Stimulated activated CD8-positive, alpha-beta memory T cell treated with anti-CD3 and anti-CD28 coated beads, Interleukin-15, amount 100 ng/mL, for 24 hours (primary cell): ENCODE data around the gene MBD6.

Source experiments
- DNase-seq: peaks from one replicate; pipeline ENCODE4 v3.0.0-alpha.2; 2020; ENCODE audit warnings: low read depth

Gene MBD6

DNA sequence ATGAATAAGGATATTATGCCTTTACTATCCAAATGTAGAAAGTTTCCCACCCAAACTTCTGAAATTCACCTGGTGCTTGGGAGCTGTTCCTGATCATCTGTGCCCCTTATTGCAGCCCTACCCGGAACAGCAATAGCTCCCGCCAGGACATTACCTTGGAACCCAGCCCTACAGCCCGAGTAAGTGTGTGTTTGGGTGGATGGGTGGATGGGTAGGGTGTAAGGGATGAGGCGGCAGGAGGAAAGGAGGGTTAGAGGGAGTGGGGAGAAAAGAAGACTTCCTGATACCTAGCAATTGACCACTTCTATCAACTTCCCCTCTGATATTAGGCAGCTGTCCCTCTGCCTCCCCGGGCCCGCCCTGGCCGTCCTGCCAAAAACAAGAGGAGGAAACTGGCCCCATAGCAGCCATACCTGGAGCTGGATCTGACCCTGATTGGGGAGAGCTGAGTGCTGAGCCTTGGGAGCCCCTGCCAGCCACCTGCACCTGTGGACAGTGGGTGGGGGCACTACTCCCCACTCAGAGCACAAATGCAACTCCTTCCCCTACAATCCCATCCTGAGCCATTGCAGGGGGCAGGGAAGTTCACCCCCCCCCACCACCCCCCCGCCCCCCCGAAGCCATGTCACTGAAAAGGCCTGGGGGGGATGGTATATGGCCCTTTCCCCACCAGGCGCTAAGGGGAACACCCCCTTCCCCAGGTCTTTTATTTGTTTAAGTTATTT, 6.4 kb downstream of the MBD6 start:
- DNase-seq: no peak

- DNase-seq: no peak
These were observed 7.2 kb downstream of the MBD6 start for GRCh38 chr12:57529831-57530230.

GRCh38 chr12:57530396-57531142, 7.9 kb downstream of the MBD6 start:
- DNase-seq: no peak

GRCh38 chr12:57531836-57532235, 9.2 kb downstream of the MBD6 start:
- no peak for DNase-seq

GRCh38 chr12:57533108-57533507, 10.5 kb downstream of the MBD6 start:
- DNase-seq: no peak

DNA sequence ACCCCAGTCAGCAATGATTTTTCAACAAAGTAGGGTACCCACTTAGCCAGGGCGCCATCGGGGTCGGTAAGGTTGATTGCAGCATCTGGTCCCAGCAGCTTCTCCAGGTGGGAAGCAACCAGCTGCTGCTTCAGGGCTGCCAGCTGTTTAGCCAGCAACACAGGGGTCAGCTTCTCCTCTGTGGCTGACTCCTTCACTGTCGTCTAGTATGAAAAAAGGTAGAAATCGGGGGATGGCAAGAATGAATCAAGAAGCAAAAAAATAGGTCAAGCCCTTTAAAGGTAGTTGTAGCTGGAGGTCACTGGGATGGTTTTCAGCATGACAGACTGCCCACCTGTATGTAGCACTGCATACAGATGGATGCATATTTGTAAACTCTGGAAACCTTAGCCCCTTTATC, 11.6 kb downstream of the MBD6 start:
- no peak for DNase-seq

DNA sequence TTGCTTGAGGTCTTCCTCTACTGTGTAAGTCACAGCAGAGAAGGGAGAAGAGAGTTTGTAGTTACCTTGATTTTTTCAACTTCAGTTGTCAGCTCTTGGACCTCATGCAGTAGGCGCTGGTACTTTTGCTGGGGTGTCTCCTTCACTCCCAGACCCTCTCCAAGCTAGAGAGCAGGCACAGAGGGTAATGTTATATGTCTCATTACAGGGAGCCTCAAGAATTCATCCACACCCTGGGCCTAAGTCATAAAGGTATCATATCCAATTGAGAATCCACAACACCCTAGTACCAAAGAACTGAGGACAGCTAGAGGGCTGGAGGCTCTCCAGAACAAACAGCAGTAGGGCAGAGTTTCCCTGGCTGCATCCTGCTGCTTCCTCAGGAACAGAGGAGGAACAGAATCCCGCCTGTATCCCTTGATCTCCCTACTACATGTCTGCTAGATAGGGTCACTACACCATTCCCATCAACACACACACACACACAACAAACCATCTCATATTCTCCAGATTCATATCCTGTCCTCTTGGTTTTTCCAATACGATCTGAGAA, 12.4 kb downstream of the MBD6 start:
- DNase-seq: no peak

- DNase-seq: no peak
These were observed 13.4 kb downstream of the MBD6 start for GRCh38 chr12:57535764-57536596.

DNA sequence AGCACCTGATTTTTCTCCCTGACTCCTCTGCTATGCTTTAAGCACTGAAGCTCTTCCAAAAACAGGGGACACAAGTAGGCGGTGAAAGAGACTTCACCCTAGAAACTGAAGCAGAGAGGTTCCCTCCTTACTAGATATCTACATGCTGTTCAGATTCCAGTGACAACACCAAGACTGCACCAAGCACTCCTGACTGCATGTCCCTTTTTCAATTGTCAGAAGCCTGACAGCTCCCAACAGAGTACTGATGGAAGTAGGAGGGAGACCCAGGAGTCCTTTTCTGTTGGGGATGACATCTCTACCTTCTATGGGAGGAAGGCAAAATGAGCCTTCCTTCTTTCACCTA, 13.9 kb downstream of the MBD6 start:
- no peak for DNase-seq

DNA sequence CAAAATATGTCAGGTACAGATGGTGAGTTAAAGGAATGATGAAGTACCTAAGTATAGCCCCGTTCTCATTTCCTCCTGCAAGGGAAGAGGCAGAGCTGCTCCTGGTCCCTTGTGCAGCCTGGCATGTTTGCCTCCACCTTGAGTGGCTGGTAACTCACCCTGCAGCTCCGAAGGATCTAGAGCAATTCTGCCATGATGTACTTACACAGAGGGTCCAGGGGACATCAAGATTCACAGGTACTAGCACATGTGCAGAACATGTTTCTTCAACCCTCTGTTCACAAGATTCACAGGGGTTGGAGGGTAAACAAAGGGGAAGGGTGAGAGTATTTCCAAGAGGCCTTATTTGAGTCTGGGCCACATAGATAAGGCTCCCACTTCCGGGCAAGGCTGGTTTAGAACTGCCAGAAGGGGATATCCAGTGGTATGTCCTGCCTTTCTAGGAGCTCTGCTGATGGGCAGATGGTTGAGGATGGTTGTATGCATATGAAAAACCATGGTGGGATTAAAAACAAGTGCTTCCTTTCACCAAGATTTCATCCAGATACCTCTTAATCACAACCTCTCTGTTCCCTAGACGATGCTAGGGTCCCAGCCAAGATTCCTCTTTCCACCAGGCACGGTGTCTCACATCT, 16.6 kb downstream of the MBD6 start:
- no peak for DNase-seq

GRCh38 chr12:57541001-57541400, 18.4 kb downstream of the MBD6 start:
- no peak for DNase-seq

- no peak for DNase-seq
These were observed 19.1 kb downstream of the MBD6 start for GRCh38 chr12:57541717-57542116.

DNA sequence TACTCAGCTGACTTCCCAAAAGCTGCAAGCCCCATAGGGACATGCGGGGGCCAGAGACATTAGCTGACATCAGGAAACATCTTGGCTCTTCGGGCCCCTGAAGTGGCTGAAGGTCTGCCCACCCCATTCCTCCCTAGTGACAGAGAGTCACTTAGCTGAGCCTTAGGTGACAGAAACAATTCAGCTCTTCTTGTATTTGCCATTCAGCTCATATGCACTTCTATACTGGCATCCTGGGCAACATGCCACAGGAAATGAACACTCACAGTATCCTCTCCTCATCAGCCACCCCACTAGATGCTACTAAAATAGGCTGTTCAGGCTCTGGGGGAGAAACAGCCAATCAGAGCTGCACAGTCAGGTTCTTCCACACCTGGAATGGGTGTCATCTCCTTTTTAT, 21.0 kb downstream of the MBD6 start:
- DNase-seq: no peak

- DNase-seq: no peak
These were observed 23.3 kb downstream of the MBD6 start for GRCh38 chr12:57545809-57546437.

- peak; percentile 65 for DNase-seq
These were observed 24.0 kb downstream of the MBD6 start, which contains the start of gene DCTN2 for GRCh38 chr12:57546438-57547287. DCTN2 (minus strand) TSS chr12:57547192; CDS start chr12:57547063, 129 bp downstream.

DNA sequence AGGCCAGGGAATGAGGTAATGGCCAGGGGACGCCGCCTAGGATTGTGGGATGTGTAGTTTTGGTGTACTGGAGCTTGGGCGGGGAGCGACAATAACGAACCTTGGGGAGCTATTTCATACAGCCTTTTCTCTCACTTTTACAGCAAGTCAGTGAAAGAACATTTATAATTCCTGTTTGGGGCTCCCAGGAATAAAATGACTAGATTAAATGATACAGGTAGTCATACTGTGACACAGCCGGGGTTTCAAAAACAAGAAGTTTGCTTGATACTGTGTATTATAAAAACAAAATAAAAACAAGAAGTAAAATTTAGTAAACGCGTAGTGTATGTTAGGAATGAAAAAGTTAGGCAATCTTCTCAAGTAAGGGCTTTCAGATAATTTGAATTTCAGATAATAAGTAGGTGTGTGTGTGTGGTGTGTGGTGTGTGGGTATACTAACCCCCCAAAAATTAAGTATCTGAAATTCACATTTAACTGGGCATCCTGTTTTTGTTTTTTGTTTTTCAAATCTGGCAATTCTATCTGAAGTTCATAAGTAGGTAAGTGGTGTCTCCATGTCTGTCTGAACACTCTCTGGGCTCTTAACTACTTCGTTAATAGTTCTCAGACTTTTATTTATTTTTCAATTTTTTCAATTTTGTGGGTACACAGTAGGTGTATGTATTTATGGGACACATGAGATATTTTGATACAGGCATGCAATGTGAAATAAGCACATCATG, 24.8 kb downstream of the MBD6 start:
- no peak for DNase-seq

- DNase-seq: no peak
These were observed 25.3 kb downstream of the MBD6 start for GRCh38 chr12:57548013-57548315.

GRCh38 chr12:57548488-57548887, 25.9 kb downstream of the MBD6 start:
- DNase-seq: no peak

DNA sequence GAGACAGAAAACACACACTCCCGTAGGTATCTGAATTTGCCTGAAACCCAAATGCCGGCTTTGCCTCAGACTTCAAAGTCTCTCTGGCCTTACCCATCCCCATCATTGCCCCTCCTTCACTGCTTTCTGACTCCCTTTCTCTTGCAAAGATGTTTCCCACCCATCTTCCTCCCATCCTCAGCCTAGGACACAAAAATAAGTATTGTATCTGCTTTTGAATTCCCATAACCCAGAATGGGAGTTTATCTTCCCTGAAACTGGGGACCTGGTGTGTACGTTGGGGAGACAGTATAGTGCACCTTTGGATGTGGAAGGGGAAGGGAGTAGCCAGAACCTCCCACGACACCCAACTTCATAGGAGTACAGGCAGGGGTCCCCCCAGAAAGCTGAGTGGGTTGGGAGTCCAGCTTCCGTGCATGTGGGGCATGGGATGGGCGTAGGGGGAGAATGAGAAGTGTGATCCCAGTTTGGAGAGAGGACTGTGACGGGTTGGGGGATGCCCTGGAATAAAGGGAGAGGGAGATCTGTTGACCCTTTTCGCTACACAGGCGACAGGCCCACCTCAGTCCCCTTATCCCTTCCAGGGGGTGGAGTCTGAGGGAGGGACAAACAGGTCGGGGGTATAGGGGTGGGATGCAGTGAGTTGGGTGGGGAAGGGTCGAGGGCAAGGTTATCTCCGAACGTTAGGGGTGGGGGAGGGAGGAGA, 26.7 kb downstream of the MBD6 start:
- no peak for DNase-seq
